ENCODE results near the gene SNX33. TPM values are rescaled to one million over a fixed set of nuclear protein-coding genes. Genes with fewer than 3 reads are reported as not detected.
"Not testable (repeated sequence)": the region's sequence is repeated elsewhere in the genome, so short reads cannot be mapped to it uniquely, and the experiment has no call there.

The SNX33 gene
- total RNA-seq, 1 experiment from 2014 or later: 5.1 TPM

DNA sequence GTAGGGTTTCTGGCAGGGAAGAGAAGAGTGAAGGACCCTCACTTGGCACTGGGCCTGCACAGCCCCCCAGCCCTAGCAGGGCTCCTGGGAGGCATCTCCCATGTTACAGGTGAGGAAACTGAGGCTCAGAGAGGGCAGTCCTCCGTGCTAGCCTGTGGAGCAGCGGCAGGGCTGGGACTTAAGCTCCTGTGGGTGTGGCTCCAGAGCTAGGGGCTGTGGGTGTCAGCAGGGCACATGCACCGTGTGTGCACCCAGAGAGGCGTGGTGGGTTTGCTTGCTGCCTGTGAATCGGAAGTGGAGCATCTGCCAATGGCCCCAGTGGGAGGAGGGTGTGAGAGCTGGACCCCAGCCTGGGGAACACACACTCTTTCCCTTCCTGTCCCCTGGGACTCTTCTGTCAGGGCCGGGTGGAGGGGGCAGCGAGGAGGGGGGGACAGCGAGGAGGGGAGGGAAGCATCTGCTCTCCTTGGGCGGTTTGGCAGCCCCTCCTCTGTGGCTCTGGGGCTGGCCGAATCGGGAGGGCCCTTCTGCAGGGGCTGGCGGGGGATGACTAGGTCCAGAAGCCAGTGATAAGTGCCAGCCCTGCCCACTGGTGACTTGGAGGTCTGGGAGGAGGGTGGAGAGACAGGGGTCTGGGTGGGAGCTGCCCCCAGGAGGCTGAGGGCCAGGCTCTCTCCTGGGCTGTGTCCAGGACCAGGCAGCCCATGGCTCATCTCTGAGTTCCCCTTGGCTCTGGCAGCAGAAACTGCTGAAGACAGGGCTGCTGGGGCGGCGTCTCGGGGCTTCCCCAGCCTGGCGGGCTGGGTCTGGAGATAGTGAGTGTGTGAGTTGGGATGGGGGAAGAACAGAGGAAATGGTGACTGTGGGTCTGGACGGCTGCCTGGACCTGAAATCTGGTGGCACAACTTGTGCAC lies 52.5 kb downstream of the SNX33 start:
- not testable (repeated sequence) for DNase-seq (ENCODE audit: low spot score)

DNA sequence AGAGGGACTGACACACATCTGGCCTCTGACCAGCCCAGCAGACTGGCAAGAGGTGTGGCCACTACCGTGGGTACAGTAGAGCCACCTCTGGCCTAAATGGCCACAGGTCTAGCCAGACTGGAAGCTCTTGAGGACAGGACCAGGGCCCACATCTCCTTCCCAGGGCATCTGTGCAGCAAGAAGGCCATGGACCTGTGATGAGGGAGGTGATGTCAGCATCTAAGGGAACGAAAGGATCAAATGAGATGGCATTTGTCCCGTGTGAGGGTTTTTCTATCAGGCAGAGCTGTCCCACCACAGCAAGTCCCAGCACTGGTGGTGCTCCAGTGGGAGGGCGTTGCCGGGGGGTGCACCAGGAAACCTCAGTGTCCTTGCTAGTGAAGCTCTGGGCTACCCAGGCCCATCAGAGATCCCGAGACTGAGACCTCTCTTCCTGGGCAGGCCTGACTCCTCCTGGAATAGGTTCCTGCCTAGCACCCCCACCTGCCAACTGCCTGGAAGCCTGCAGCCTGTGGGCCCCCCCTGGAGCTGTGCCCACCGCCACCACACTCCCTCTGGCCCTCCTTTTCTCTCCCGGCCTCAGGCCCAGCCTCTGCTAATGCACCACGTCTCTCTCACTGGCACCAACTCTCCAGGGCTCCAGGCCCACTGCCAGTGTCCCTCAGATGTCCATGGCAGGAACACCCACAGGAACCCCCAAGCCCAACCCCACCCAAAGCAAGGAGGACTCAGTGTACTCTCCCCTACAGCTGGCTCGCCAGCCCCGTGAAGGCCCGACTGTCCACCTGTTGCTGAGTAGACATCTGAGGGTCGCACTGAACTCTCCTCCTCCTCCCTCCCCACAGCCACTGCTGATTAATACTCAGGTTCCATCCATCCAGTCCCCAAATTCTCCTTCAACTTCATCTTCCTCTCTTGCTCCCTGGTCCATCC lies 53.6 kb downstream of the SNX33 start:
- DNase-seq (ENCODE audit: low spot score): not testable (repeated sequence)

- no peak for DNase-seq (ENCODE audit: low spot score)
Observed at GRCh38 chr15:75702436-75702835, 54.7 kb downstream of the SNX33 start.

- not testable (repeated sequence) for DNase-seq (ENCODE audit: low spot score)
Observed at GRCh38 chr15:75703440-75704262, 55.9 kb downstream of the SNX33 start.

DNA sequence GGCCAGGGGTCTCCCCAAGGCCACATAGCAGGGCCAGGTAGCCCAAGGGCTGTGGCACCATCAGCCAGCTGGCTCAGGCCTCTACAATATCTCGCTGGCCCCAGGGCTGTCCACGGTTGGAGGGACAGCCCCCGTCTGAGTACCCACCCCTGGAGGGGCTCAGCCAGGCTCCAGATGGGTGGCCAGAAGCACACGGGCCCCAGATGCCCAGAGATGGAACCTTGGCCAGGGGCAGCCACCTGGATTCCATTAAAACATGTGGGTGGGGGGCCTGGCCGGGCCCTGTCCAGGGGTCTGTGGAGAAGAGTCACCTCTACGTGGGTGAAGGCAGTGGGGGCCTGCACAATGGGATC lies 56.5 kb downstream of the SNX33 start:
- no peak for DNase-seq (ENCODE audit: low spot score)

- DNase-seq (ENCODE audit: low spot score): no peak
Observed at GRCh38 chr15:75704618-75705017, 56.9 kb downstream of the SNX33 start.

- DNase-seq (ENCODE audit: low spot score): not testable (repeated sequence)
Observed at GRCh38 chr15:75705375-75705774, 57.7 kb downstream of the SNX33 start.

GRCh38 chr15:75705854-75706681 lies 58.4 kb downstream of the SNX33 start:
- no peak for DNase-seq (ENCODE audit: low spot score)

GRCh38 chr15:75706682-75706954 lies 58.9 kb downstream of the SNX33 start:
- no peak for DNase-seq (ENCODE audit: low spot score)

- DNase-seq (ENCODE audit: low spot score): not testable (repeated sequence)
Observed at GRCh38 chr15:75709458-75709857, 61.7 kb downstream of the SNX33 start.

- DNase-seq (ENCODE audit: low spot score): not testable (repeated sequence)
Observed at GRCh38 chr15:75710874-75711273, 63.2 kb downstream of the SNX33 start.

DNA sequence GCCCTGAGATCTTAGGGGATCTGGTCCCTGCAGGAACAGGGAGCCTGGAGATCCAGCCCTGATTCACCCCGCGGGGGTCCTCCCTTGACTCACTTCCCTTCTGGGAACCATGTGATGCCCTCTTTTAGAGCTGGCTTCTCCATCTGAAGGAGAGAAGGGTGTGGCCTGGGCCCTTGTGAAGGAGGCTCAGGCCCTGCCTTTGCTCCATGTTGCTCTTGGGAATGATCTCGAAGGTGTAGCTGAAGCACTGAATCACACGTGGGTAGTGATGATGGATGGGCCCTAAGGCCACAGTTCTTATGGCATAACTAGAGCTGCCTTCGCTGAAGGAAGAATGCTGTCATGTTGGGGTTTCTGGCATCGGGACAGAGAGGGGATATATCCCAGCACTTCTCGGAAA lies 63.8 kb downstream of the SNX33 start:
- DNase-seq (ENCODE audit: low spot score): not testable (repeated sequence)

Other genes starting within 250 kb of the SNX33 start
- gene SIN3A, start 196.2 kb upstream of the SNX33 start, total RNA-seq (2014; rRNA removed; shearing (Covaris generic)): 23.9 and 24.4 TPM in 2 replicates
- 13.4 and 21.0 TPM in 2 replicates for gene PTPN9, start 68.6 kb upstream of the SNX33 start, total RNA-seq (2014; rRNA removed; shearing (Covaris generic))
- 33.7 and 51.0 TPM in 2 replicates for gene SNUPN, start 22.2 kb upstream of the SNX33 start, total RNA-seq (2014; rRNA removed; shearing (Covaris generic))
- gene IMP3, start 7.7 kb upstream of the SNX33 start, total RNA-seq (2014; rRNA removed; shearing (Covaris generic)): 161 and 188 TPM in 2 replicates
- gene CSPG4, start 64.9 kb downstream of the SNX33 start, total RNA-seq (2014; rRNA removed; shearing (Covaris generic)): 0.14 TPM in 2 replicates
- 26.5 and 26.8 TPM in 2 replicates for gene UBE2Q2, start 195.5 kb downstream of the SNX33 start, total RNA-seq (2014; rRNA removed; shearing (Covaris generic))

All from H4 (cell line).